Esophagus mucosa (tissue), 1 donor: ENCODE data around the gene NDUFB4. TPM values are rescaled to one million over a fixed set of nuclear protein-coding genes. Genes with fewer than 3 reads are reported as not detected.

ENCODE experiments used
- ATAC-seq: fragments of 200-7000 bp; cut with Tn5 transposase; one replicate; pipeline ENCODE4 v1.9.1; 2020
- total RNA-seq: library from RNA; stranded (reverse); gene quantifications from one replicate; pipeline ENCODE4 v1.2.4, GENCODE V29; 2023
- donor health status: DM: yes; HTN: yes; CAD: no.

NDUFB4 gene
- total RNA-seq, 1 donor from 2014 or later = 131 TPM

- no peak for ATAC-seq
These were observed 44.1 kb downstream of the NDUFB4 start for GRCh38 chr3:120640231-120640630.

DNA sequence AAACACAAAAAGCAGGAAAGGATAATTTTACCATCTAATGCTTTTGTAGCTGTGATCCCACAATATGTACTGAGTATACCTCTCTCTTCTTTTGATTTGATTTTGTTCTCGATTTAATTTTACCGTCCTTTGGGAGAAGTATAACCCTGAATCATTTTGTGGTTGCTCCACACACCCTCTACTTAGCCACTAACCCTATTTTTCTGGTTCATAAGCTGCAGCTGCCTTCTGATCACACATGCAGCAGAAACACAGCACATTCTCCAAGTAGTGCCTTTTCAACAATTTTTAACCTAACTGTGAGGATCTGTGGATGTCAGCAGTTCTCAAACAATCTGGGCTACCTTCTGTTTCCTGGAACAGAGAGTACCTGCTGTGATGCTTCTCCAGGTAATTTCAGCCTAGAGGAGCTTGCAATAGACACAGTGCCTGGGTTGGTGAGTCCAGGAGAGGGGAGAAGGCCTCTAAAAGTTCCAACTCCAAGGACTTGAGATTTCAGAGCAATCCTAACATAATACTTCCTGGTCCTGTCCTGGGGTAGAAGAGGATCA, 45.6 kb downstream of the NDUFB4 start:
- no peak for ATAC-seq

DNA sequence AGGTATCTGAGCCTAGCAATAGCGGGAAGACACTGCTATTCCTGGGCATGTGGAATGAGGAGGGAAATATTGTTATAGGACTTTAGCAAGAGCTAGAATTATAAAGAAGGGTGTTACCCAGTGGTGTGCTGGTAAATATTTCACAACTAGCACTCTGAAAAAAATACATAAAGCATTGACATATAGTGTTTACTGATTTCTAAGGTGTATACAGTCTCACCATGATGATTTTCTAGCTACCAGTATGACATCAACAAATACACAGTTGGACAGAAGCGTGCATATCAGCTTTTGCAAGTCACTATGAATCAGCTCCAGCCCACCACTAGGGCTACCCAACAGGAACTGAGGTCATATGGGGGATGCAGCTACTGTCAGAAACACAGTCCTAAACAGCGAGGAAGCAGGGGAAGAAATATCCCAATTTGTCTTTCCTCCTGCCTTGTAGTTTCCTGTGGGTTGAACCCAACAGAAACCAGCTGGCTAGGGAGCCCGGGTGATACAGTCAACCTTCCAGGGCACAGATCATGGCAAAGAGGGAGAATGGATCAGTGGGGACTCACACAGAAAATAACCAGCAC, 46.3 kb downstream of the NDUFB4 start:
- ATAC-seq = no peak

DNA sequence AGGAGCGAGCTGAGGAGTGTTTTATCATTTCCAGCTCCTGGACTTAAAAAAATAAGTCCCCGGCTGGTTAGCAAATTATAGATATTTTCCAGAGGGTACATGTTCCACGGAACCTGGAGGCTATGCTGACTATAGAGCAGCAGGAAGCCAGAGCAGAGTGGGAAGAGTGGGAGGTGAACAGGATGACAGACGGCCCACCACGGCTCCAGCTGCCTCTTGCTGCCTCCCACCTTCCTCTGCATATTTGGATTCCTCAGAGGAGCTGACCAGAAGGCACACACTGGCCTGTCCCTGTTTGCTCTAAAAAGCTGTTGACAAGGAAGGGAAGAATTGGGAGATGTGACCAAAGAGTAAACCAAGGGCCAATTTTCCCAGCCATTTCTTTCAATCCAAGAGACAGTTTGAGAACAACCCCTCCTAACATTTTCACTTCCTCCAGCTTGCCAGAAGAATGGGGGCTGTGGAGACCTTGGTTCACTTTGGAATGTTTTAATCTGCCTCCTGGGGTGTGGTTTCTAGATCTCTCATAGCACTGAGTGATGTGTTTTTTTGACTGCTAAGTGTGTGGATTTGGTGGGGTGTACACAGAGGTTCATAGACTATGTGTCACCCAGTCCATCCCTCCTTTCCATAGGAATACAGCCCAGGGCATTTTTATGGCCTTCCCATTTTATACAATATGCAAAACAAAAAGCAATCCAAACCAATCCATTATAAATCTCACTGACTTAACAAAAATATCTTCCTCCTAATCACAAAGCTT, 49.1 kb downstream of the NDUFB4 start:
- ATAC-seq = no peak

GRCh38 chr3:120646771-120647432, 50.8 kb downstream of the NDUFB4 start:
- no peak for ATAC-seq

GRCh38 chr3:120648290-120648689, 52.2 kb downstream of the NDUFB4 start:
- no peak for ATAC-seq

GRCh38 chr3:120649830-120650233, 53.7 kb downstream of the NDUFB4 start:
- ATAC-seq = no peak

GRCh38 chr3:120650311-120650710, 54.2 kb downstream of the NDUFB4 start:
- no peak for ATAC-seq

Other genes starting within 250 kb of the NDUFB4 start
- 11.1 TPM for gene LRRC58, start 247.0 kb upstream of the NDUFB4 start, total RNA-seq
- 15.8 TPM for gene FSTL1, start 145.3 kb upstream of the NDUFB4 start, total RNA-seq
- gene HGD, start 85.9 kb downstream of the NDUFB4 start, total RNA-seq = not detected
- gene RABL3, start 146.2 kb downstream of the NDUFB4 start, total RNA-seq = 18.4 TPM
- gene GTF2E1, start 146.4 kb downstream of the NDUFB4 start, total RNA-seq = 8.8 TPM